ENCODE measurements around the gene DENND5B. TPM values are rescaled to one million over a fixed set of nuclear protein-coding genes. Genes with fewer than 3 reads are reported as not detected.

Gene DENND5B
- total and polyA plus RNA-seq, 2 of the 4 experiments (the other 2 are of a cell fraction) = 5.5 to 13.4 TPM

- ChIA-PET CTCF (no interaction called here), POLR2A (ENCODE audit: unreplicated experiment) (no interaction called here)
- ATAC-seq (ENCODE audit: low read depth) (no peak), DNase-seq (no peak)
- no peak overlapping the region for H2BK20ac ChIP-seq (ENCODE audit: low read depth, low read length)
- no peak overlapping the region for H2AK5ac ChIP-seq (ENCODE audit: low read depth, low read length)
- no peak overlapping the region for H4K5ac ChIP-seq (ENCODE audit: low read depth, low read length)
- dilution Hi-C loops (cut with HindIII; ENCODE audit: low sequenced_read_pairs, unreplicated experiment) (no loop called here), in situ Hi-C loops (cut with MboI; ENCODE audit: low sequenced_read_pairs) (no loop called here), intact Hi-C loops (cut with micrococcal nuclease) (no loop called here)
- no peaks in the 10 kb centered on the region for H4K20me1 ChIP-seq (ENCODE audit: insufficient read depth, low read length)
- no peak overlapping the region for H3K14ac ChIP-seq (replicated peaks; ENCODE audit: low read depth, low read length)
- no peak overlapping the region for H3K27ac ChIP-seq (ENCODE audit: insufficient read depth, low read length)
- no peaks in the 10 kb centered on the region for H3K36me3 ChIP-seq (ENCODE audit: control insufficient read depth, insufficient read depth, low read length)
- H3K4me2 ChIP-seq (ENCODE audit: low read depth, low read length) = no peak overlapping the region
- no peak overlapping the region for H4K8ac ChIP-seq (ENCODE audit: low read depth in 2 of 2, low read length in 2 of 2)
- H2BK120ac ChIP-seq (ENCODE audit: low read depth, low read length) = no peak overlapping the region
- peaks cover 2% of the 10 kb centered on the region; the same call in 1 of the 2 replicates for H3K4me1 ChIP-seq (ENCODE audit: control insufficient read depth, insufficient read depth, low read length)
- no peak overlapping the region for H3K23ac ChIP-seq (ENCODE audit: low read depth, low read length)
- peaks cover 2% of the 10 kb centered on the region for H3K9me1 ChIP-seq (ENCODE audit: insufficient read depth, low read length)
- H2AFZ ChIP-seq (replicated peaks; ENCODE audit: low read length, poor library complexity) = no peak overlapping the region
- BruUV-seq (replicated peaks) = no TSS peak
- H2AK9ac ChIP-seq (replicated peaks; ENCODE audit: low read depth, low read length, poor library complexity) = no peak overlapping the region
- no peak overlapping the region for H3K56ac ChIP-seq (ENCODE audit: extremely low read depth, insufficient read depth, low read length)
- no peak overlapping the region for H4K91ac ChIP-seq (ENCODE audit: insufficient read depth, low read depth, low read length)
- H2BK15ac ChIP-seq (ENCODE audit: low read depth, low read length) = no peak overlapping the region
- H3K9me3 ChIP-seq (ENCODE audit: control insufficient read depth, insufficient read depth, low read length) = no peaks in the 10 kb centered on the region
- TF ChIP-seq ELK1 (IDR thresholded peaks at IDR 0.05; ENCODE audit: borderline replicate concordance, low read depth, low read length) = no peak
- no peak for TF ChIP-seq FOS (IDR thresholded peaks at IDR 0.05; ENCODE audit: low read depth, low read length)
- no peak for TF ChIP-seq CHD1 (IDR thresholded peaks at IDR 0.05; ENCODE audit: low read depth, low read length)
- TF ChIP-seq NFE2L2 (IDR thresholded peaks at IDR 0.05; ENCODE audit: low read depth, low read length) = no peak
- no peak for TF ChIP-seq CTCF (conservative IDR thresholded peaks at IDR 0.05; ENCODE audit: low read depth, low read length)
- no peak for TF ChIP-seq BHLHE40 (IDR thresholded peaks at IDR 0.05; ENCODE audit: low read depth, low read length)
- no peak for TF ChIP-seq RAD21 (IDR thresholded peaks at IDR 0.05; ENCODE audit: low read length)
- no peak for TF ChIP-seq MAFK (IDR thresholded peaks at IDR 0.05; ENCODE audit: low read depth, low read length)
- TF ChIP-seq RCOR1 (IDR thresholded peaks at IDR 0.05; ENCODE audit: insufficient replicate concordance, low read length) = no peak
- TF ChIP-seq RFX5 (IDR thresholded peaks at IDR 0.05; ENCODE audit: low read depth, low read length) = no peak
- TF ChIP-seq MXI1 (IDR thresholded peaks at IDR 0.05; ENCODE audit: borderline replicate concordance, low read depth, low read length) = no peak
- no peak for TF ChIP-seq USF2 (IDR thresholded peaks at IDR 0.05; ENCODE audit: low read depth, low read length)
- no peak for TF ChIP-seq MAZ (IDR thresholded peaks at IDR 0.05; ENCODE audit: borderline replicate concordance, low read depth, low read length)
- no peak for TF ChIP-seq SMC3 (IDR thresholded peaks at IDR 0.05; ENCODE audit: low read depth, low read length)
- no peak for TF ChIP-seq CEBPB (IDR thresholded peaks at IDR 0.05; ENCODE audit: low read depth, low read length)
- no peak for TF ChIP-seq POLR2A (IDR thresholded peaks at IDR 0.05; ENCODE audit: low read depth, low read length)
- H3K79me1 ChIP-seq (ENCODE audit: low read depth in 1 of 2, low read length in 2 of 2) = peaks cover 3 to 5% of the 10 kb centered on the region in 2 experiments; a peak in 1 of 4 replicates
- H3K4me3 ChIP-seq (ENCODE audit: insufficient read depth, low read depth, low read length) = no peak overlapping the region
- no peaks in the 10 kb centered on the region for H3K27me3 ChIP-seq (ENCODE audit: control insufficient read depth, insufficient read depth, low read length)
- H2BK5ac ChIP-seq (ENCODE audit: low read depth, low read length, poor library complexity, severe bottlenecking) = no peak overlapping the region
- H3K9ac ChIP-seq (ENCODE audit: low read depth, low read length) = no peak overlapping the region
- H3K18ac ChIP-seq (ENCODE audit: low read depth, low read length) = no peak overlapping the region
- H3K4ac ChIP-seq (ENCODE audit: low read depth, low read length) = no peak overlapping the region
Measured at GRCh38 chr12:31470459-31470858, 120.5 kb downstream of the DENND5B start.

Measured in IMR-90 (cell line).